GM12864 (cell line): ENCODE measurements around the gene POLR1A.

Experiments used
- DNase-seq: peaks from one replicate; pipeline ENCODE4 v3.0.0-alpha.2; 2011; ENCODE audit warnings: low read depth
- H3K4me3 ChIP-seq: 2 replicates; pipeline ENCODE4 v1.5.1; 2011; ENCODE audit warnings: mild to moderate bottlenecking, low read depth, low read length, control low read depth
- CTCF ChIP-seq: IDR thresholded peaks from 2 replicates; pipeline ENCODE4 v1.5.1; 2011; ENCODE audit warnings: low read depth, mild to moderate bottlenecking, moderate library complexity, low read length, control low read depth, inconsistent platforms; ENCODE audit errors: missing control alignments

Gene POLR1A

GRCh38 chr2:86021396-86022378 is 84.0 kb downstream of the POLR1A start:
- H3K4me3 ChIP-seq = no peak overlapping the region
- no peak for TF ChIP-seq CTCF
- DNase-seq = no peak

DNA sequence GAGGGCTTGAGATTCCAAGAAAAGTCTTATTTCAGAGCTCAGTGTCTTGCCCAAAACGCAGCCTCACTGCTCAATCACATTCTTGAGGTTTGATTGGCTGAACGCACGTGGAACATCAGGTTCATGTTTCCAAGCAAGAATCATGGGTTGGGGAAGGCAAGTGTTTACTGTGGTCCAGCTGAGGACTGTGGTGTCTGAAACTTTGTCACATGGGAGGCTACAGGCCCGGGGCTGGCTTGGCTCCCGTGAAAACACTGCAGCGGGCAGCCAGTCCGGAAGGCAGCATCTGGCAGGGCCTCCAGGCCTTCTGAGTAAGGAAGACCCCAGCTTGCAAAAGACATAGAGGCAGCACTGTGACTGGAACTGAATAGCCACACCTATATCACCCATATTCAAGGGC is 84.7 kb downstream of the POLR1A start:
- TF ChIP-seq CTCF = no peak
- H3K4me3 ChIP-seq = no peak overlapping the region
- DNase-seq = no peak

GRCh38 chr2:86019121-86019520 is 86.6 kb downstream of the POLR1A start:
- H3K4me3 ChIP-seq = no peak overlapping the region
- DNase-seq = no peak
- TF ChIP-seq CTCF = no peak

DNA sequence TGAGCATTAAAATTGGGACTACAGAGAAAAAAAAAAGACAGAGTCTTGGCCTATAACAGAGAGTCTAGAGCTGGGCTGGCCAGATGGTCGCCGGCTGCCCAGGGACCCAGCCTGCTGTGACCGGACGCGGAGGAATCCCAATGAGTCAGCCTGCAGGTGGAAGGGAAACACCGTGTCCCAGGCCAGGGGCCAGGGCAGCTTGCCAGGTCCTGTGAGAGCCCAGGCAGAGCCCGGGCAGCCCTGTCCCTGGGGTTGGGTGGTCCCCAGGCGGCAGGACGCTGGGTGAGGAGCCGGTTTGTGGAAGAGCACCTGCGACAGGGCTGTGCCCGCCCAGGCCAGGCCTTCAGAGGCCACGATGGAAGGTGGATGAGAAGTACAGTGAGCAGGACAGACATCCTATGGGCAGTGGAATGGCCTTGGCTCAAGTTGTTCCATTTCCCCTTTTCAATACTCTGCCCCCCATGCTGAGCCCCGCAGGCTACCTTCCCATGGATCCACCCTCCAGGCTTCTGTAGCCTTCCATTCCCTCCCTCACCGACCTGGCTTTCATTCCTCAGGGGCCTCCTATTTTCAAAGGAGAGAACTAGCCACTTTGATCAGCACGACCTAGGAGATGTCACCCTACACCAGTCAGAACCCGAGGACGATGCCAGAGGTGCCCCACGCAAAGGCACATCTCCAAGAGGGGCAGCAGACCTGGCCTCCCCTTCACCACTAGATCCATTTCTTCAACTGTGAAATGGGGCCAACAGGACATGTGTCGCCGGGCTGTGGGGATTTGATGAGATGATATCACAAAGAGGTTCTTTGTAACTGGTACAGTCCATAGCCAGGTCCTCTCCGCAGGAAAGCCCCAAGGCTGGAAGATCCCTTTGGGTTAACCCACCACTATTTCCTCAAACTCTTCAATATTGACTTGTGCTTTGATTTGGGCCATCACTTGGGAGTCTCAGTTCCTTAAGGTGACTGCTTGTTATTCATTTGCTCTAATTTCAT is 87.5 kb downstream of the POLR1A start:
- DNase-seq = no peak
- H3K4me3 ChIP-seq = no peak overlapping the region
- no peak for TF ChIP-seq CTCF

GRCh38 chr2:86016581-86016980 is 89.1 kb downstream of the POLR1A start:
- DNase-seq = no peak
- no peak overlapping the region for H3K4me3 ChIP-seq
- TF ChIP-seq CTCF = no peak

- DNase-seq = no peak
- H3K4me3 ChIP-seq = no peak overlapping the region
- TF ChIP-seq CTCF = no peak
These were observed 90.0 kb downstream of the POLR1A start for GRCh38 chr2:86015699-86016098.
